Mesenchymal stem cell (in vitro differentiated cells and primary cell): ENCODE results near the gene CFAP99.

ENCODE experiments used
- DNase-seq: peaks from one replicate; pipeline ENCODE4 v3.0.0-alpha.2; 2013
- H2AFZ ChIP-seq: one replicate; pipeline ENCODE4 v1.6.1; 2013; ENCODE audit warnings: low read depth, mild to moderate bottlenecking, control low read depth, inconsistent platforms, low read length, moderate library complexity
- H2AK5ac ChIP-seq: 2 replicates; pipeline ENCODE4 v1.6.1; 2013; ENCODE audit warnings: low read length, moderate library complexity, mild to moderate bottlenecking, inconsistent platforms; ENCODE audit not compliant: severe bottlenecking
- H2BK120ac ChIP-seq: one replicate; pipeline ENCODE4 v1.6.1; 2013; ENCODE audit warnings: low read depth, mild to moderate bottlenecking, inconsistent platforms, low read length, moderate library complexity
- H2BK12ac ChIP-seq, 2 experiments: one replicate each; pipeline ENCODE4 v1.6.1; 2013; ENCODE audit warnings: inconsistent platforms in 2 of 2, low read length in 2 of 2, mild to moderate bottlenecking in 2 of 2, moderate library complexity in 2 of 2, control low read depth in 1 of 2
- H2BK15ac ChIP-seq: one replicate; pipeline ENCODE4 v1.6.1; 2013; ENCODE audit warnings: mild to moderate bottlenecking, low read depth, inconsistent platforms; ENCODE audit not compliant: poor library complexity, severe bottlenecking
- H2BK5ac ChIP-seq: 2 replicates; pipeline ENCODE4 v1.6.1; 2013; ENCODE audit warnings: low read depth, mild to moderate bottlenecking, low read length, control low read depth, inconsistent platforms; ENCODE audit not compliant: poor library complexity, severe bottlenecking
- H3K14ac ChIP-seq, 2 experiments: one replicate each; pipeline ENCODE4 v1.6.1; 2013; ENCODE audit warnings: inconsistent platforms in 2 of 2, low read length in 2 of 2, control low read depth in 1 of 2, mild to moderate bottlenecking in 1 of 2, moderate library complexity in 1 of 2
- H3K18ac ChIP-seq, 2 experiments: one replicate each; pipeline ENCODE4 v1.6.1; 2013; ENCODE audit warnings: inconsistent platforms in 2 of 2, low read length in 2 of 2, control low read depth in 1 of 2, low read depth in 1 of 2, mild to moderate bottlenecking in 1 of 2
- H3K23ac ChIP-seq, 2 experiments: one replicate each; pipeline ENCODE4 v1.6.1; 2013; ENCODE audit warnings: inconsistent platforms in 2 of 2, low read length in 2 of 2, mild to moderate bottlenecking in 2 of 2, moderate library complexity in 2 of 2, control low read depth in 1 of 2
- H3K27ac ChIP-seq: 2 replicates; pipeline ENCODE4 v1.5.1; 2013; ENCODE audit warnings: mild to moderate bottlenecking, moderate library complexity, low read length, control low read depth, inconsistent platforms; ENCODE audit not compliant: poor library complexity, severe bottlenecking
- H3K27me3 ChIP-seq, 2 experiments: 2 replicates each; pipeline versions ENCODE4 v1.6.1 to v1.7.0; 2013; ENCODE audit warnings: low read length in 2 of 2, mild to moderate bottlenecking in 2 of 2, moderate library complexity in 2 of 2, control low read depth in 1 of 2, inconsistent platforms in 1 of 2; ENCODE audit not compliant: control insufficient read depth in 1 of 2, insufficient read depth in 1 of 2
- H3K36me3 ChIP-seq, 2 experiments: 2 replicates each; pipeline versions ENCODE4 v1.6.1 to v1.7.0; 2013; ENCODE audit warnings: low read length in 2 of 2, control low read depth in 1 of 2, inconsistent platforms in 1 of 2, low read depth in 1 of 2, mild to moderate bottlenecking in 1 of 2; ENCODE audit not compliant: insufficient read depth in 2 of 2, control insufficient read depth in 1 of 2
- H3K4ac ChIP-seq, 2 experiments: one replicate each; pipeline ENCODE4 v1.6.1; 2013; ENCODE audit warnings: inconsistent platforms in 2 of 2, low read length in 2 of 2, mild to moderate bottlenecking in 2 of 2, moderate library complexity in 2 of 2, control low read depth in 1 of 2, low read depth in 1 of 2
- H3K4me1 ChIP-seq: 2 replicates; pipeline ENCODE4 v1.6.1; 2013; ENCODE audit warnings: low read depth, low read length, control low read depth; ENCODE audit not compliant: control insufficient read depth, insufficient read depth
- H3K4me2 ChIP-seq: 2 replicates; pipeline ENCODE4 v1.6.1; 2013; ENCODE audit warnings: low read length, mild to moderate bottlenecking, inconsistent platforms; ENCODE audit not compliant: poor library complexity, severe bottlenecking
- H3K4me3 ChIP-seq, 2 experiments: 2 replicates each; pipeline versions ENCODE4 v1.5.1 to v1.7.0; 2013; ENCODE audit warnings: low read length in 2 of 2, mild to moderate bottlenecking in 2 of 2, control low read depth in 1 of 2, low read depth in 1 of 2; ENCODE audit not compliant: insufficient read depth in 1 of 2
- H3K79me1 ChIP-seq: replicated peaks from 2 replicates; pipeline ENCODE4 v1.6.1; 2013; ENCODE audit warnings: mild to moderate bottlenecking, control low read depth, low read length, inconsistent platforms; ENCODE audit not compliant: poor library complexity, severe bottlenecking
- H3K9ac ChIP-seq: 2 replicates; pipeline ENCODE4 v1.7.0; 2013; ENCODE audit warnings: mild to moderate bottlenecking, low read length, moderate library complexity
- H3K9me3 ChIP-seq: 2 replicates; pipeline ENCODE4 v1.7.0; 2013; ENCODE audit warnings: mild to moderate bottlenecking, low read length; ENCODE audit not compliant: control insufficient read depth
- H4K8ac ChIP-seq: one replicate; pipeline ENCODE4 v1.6.1; 2013; ENCODE audit warnings: inconsistent platforms, mild to moderate bottlenecking, low read length, moderate library complexity
- H4K91ac ChIP-seq: one replicate; pipeline ENCODE4 v1.6.1; 2013; ENCODE audit warnings: mild to moderate bottlenecking, low read length, inconsistent platforms
- WGBS: methylation state at CpG from one replicate; pipeline ENCODE4 v1.1.7; 2013; ENCODE audit warnings: mixed read lengths; 5-methylcytosine and 5-hydroxymethylcytosine counted together

CFAP99 gene

DNA sequence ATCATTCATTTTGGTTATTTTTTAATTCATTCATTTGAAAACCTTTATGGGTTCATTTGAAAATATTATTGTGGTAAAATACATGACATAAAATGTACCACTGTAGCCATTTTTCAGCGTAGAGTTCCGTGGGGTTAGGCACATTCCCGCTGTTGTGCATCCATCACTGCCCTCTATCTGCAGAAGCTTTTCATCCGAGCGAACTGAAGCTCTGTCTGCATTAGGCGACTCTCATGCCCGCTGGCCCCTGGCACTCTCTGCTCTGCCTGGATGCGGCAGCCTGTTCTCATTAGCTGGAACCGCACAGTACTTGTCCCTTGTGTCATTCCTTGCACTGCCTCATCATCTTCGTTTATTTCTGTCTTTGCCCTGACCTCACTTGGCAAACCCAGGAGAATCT, 17.5 kb downstream of the CFAP99 start:
- H3K4me1 ChIP-seq, result peaks cover 25% of the 10 kb centered on the region
- DNase-seq, result no peak
- H2BK15ac ChIP-seq, result no peak overlapping the region
- H3K4me2 ChIP-seq, result no peak overlapping the region
- no peak overlapping the region for H2BK12ac ChIP-seq
- H2AK5ac ChIP-seq, result no peak overlapping the region
- no peak overlapping the region for H3K4ac ChIP-seq
- H4K8ac ChIP-seq, result no peak overlapping the region
- H3K36me3 ChIP-seq, result no peaks in the 10 kb centered on the region
- no peak overlapping the region for H3K18ac ChIP-seq
- H3K9me3 ChIP-seq, result no peaks in the 10 kb centered on the region
- no peak overlapping the region for H3K23ac ChIP-seq
- no peak overlapping the region for H3K27ac ChIP-seq
- no peak overlapping the region for H3K4me3 ChIP-seq
- no peaks in the 10 kb centered on the region for H3K79me1 ChIP-seq
- no peak overlapping the region for H2BK5ac ChIP-seq
- H3K9ac ChIP-seq, result no peak overlapping the region
- H3K14ac ChIP-seq, result no peak overlapping the region
- peaks cover 0 to 23% of the 10 kb centered on the region in 2 experiments for H3K27me3 ChIP-seq
- 77% methylated on average over 10 of the region's 10 CpGs for WGBS
- no peak overlapping the region for H4K91ac ChIP-seq
- no peak overlapping the region for H2BK120ac ChIP-seq
- H2AFZ ChIP-seq, result no peak overlapping the region

DNA sequence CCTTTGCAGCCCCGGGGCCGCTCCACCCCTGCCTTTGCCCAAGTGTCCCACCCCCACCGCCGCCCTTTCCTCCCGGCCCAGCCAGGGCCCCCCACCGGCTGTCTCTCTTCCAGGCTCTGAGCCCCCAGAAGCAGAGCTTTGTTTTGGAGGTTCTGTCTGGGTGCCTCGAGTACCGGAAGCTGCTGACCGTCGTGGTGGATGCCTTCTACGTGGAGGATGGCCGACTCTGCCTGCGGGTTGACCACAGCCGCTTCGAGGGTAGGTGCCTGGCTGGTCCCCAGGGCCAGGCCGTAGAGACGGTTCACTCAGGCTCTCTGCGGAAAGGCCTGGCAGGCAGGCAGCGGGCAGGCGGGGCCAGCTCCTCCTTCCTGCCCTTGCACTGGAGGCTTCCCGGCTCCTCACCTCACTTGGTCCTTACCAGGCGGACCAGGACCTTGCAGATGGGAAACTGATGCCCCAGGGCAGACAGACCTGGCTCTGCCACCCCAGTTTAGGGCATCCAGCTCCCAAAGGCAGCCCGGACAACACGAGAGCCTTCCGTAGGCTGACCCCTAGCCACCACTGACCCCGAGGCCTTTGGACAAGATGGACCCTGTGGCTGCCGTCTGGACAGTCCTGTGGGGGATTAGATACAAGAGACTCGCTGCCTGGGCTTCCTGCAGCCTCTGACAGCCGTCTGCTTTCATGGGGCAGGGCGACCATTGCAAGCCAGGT, 18.2 kb downstream of the CFAP99 start:
- Histone ChIP-seq H3K4me3 (no peak overlapping the region), H3K4me1 (peaks cover 27% of the 10 kb centered on the region), H3K23ac (no peak overlapping the region), H2BK5ac (no peak overlapping the region), H3K9ac (no peak overlapping the region), H3K79me1 (no peaks in the 10 kb centered on the region), H2BK15ac (no peak overlapping the region), H3K14ac (no peak overlapping the region), H2AFZ (no peak overlapping the region), H2BK120ac (no peak overlapping the region), H3K27ac (no peak overlapping the region), H2BK12ac (no peak overlapping the region), H3K36me3 (no peaks in the 10 kb centered on the region), H3K9me3 (no peaks in the 10 kb centered on the region), H4K8ac (no peak overlapping the region), H3K27me3 (peaks cover 0 to 23% of the 10 kb centered on the region in 2 experiments), H2AK5ac (no peak overlapping the region), H4K91ac (peak overlapping the region; percentile 43), H3K18ac (no peak overlapping the region), H3K4me2 (no peak overlapping the region), H3K4ac (no peak overlapping the region)
- DNase-seq, result no peak
- 89% methylated on average over 30 of the region's 30 CpGs for WGBS

DNA sequence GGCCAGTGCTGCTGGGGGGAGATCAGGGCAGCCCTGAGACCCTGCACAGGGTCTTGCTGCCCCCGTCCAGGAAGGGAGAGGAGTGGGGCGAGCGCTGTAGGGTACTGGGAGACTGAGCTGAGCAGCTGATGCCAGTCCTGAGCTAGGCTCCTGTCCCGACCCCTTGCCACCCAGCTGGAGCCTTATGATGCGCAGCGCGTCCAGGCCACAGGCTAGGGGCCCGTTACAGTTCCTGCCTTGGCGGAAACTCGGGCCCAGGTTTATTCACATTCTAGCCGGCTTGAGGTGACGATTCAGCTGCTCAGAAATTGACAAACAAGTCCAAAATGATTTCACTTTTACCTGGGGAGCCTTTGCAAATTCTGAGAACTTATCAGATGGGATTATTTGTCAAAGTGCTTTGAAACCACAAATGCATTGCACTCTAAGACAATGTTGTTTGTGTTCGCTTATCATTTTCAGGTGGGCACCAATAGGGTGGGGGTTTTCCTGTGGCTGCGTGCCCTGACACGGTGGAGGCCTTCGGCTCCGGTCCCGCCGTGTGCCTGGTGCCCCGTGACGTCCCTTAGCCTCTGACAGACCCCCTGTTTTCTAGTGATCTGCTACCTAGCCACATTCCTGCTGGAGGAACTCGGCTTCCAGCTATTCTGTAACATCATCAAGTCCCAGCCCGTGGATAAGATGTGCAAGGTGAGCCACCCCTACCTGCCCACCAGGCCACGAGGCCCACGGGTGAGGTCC, 18.9 kb downstream of the CFAP99 start:
- no peak for DNase-seq
- no peak overlapping the region for H3K27ac ChIP-seq
- no peak overlapping the region for H2AFZ ChIP-seq
- H4K8ac ChIP-seq, result no peak overlapping the region
- no peaks in the 10 kb centered on the region for H3K36me3 ChIP-seq
- H2BK120ac ChIP-seq, result no peak overlapping the region
- no peak overlapping the region for H3K4me2 ChIP-seq
- H2BK15ac ChIP-seq, result no peak overlapping the region
- H2BK5ac ChIP-seq, result no peak overlapping the region
- H3K9me3 ChIP-seq, result no peaks in the 10 kb centered on the region
- no peak overlapping the region for H3K4me3 ChIP-seq
- H3K9ac ChIP-seq, result no peak overlapping the region
- H3K18ac ChIP-seq, result no peak overlapping the region
- WGBS, result 86% methylated on average over 25 of the region's 25 CpGs
- no peak overlapping the region for H2AK5ac ChIP-seq
- H2BK12ac ChIP-seq, result no peak overlapping the region
- no peak overlapping the region for H3K23ac ChIP-seq
- peaks cover 27% of the 10 kb centered on the region for H3K4me1 ChIP-seq
- H4K91ac ChIP-seq, result peak overlapping the region; percentile 43
- H3K27me3 ChIP-seq, result peaks cover 0 to 27% of the 10 kb centered on the region in 2 experiments
- no peak overlapping the region for H3K4ac ChIP-seq
- no peaks in the 10 kb centered on the region for H3K79me1 ChIP-seq
- H3K14ac ChIP-seq, result no peak overlapping the region

DNA sequence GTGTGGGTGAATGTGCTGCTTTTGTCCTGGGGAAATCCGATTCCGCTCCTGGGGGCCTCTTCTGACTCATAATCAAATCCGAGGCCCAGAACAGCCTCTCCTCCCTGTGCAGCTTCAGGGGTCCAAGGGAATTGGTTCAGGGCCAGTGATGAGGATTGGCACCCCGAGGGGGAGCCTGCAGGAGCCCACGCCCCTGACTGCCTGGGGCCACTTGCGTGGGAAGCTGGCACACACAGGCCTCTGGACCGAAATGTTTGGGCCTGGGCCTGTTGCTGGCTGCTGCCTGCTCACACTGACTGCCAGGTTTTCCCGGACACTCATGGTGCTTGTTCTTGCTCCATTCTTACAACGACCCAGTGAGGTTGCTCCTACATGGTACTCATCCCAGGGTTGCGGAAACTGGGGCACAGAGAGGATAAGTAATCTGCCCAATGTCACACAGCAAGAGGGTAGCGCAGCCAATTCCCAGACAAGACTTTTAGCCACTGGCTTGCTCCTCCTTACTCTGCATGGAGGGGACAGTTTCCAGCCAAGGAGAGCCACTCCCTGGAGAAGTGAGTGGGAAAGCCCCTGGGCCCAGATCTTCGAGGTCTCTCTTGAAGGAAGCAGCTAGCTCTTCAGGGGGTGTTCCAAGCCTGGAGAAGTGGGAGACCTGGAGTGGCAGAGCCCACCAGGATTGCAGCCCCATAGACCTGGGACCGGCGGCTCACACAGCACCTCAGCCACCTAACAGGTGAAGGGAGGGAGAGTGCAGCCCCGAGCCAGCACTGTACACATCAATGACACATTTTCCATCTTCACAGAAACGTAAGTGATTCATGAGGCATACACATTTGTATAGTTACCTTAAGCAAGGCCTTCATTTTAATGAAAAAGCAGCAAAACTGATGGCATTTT, 20.3 kb downstream of the CFAP99 start:
- Histone ChIP-seq H2BK120ac (no peak overlapping the region), H2BK15ac (no peak overlapping the region), H2AFZ (no peak overlapping the region), H4K91ac (no peak overlapping the region), H3K79me1 (no peaks in the 10 kb centered on the region), H3K36me3 (no peaks in the 10 kb centered on the region), H2AK5ac (no peak overlapping the region), H3K4me1 (peaks cover 15% of the 10 kb centered on the region), H3K9me3 (no peaks in the 10 kb centered on the region), H3K4me3 (no peak overlapping the region), H3K4me2 (no peak overlapping the region), H3K27ac (no peak overlapping the region), H3K9ac (no peak overlapping the region), H4K8ac (no peak overlapping the region), H3K27me3 (peaks cover 0 to 23% of the 10 kb centered on the region in 2 experiments), H3K23ac (no peak overlapping the region), H2BK12ac (no peak overlapping the region), H3K14ac (no peak overlapping the region), H2BK5ac (no peak overlapping the region), H3K4ac (no peak overlapping the region), H3K18ac (no peak overlapping the region)
- DNase-seq, result no peak
- WGBS, result 91% methylated on average over 15 of the region's 16 CpGs
